ENCODE data around the gene MAP3K12. TPM values are rescaled to one million over a fixed set of nuclear protein-coding genes. Genes with fewer than 3 reads are reported as not detected.

The MAP3K12 gene
- total RNA-seq, 4 donors from 2014 or later = 12.6 to 20.1 (median 18.9) TPM

DNA sequence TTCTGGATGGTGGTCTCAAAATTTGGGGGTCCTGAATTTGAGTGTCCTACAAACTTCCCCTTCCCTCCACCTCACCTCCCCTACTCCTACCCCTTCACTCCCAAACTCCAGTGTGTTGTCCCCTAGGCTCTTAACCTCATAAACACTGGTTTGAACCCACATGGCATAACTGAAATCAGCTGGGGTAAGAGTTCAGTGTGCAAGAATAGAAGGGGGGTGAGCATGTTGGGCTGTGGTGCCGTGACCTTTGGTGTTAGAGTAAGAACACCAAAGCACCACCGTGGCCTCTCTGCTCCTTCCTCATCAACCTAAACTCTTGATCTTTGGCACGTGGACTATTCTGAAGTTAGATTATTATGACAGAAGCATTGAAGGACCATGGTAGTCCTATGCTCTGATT, 36.3 kb downstream of the MAP3K12 start:
- Histone ChIP-seq H3K27me3 (no peaks in the 10 kb centered on the region), H3K27ac (replicated peaks in 1 of 4) (peak overlapping the region in 1 of 4 donors; percentile 16), H3K4me1 (peaks cover 49 to 82% (median 66%) of the 10 kb centered on the region in 4 donors), H3K9me3 (no peaks in the 10 kb centered on the region), H3K4me3 (no peak overlapping the region), H3K36me3 (peaks cover 94 to 100% (median 100%) of the 10 kb centered on the region in 4 donors)
- TF ChIP-seq, protein P1, sequence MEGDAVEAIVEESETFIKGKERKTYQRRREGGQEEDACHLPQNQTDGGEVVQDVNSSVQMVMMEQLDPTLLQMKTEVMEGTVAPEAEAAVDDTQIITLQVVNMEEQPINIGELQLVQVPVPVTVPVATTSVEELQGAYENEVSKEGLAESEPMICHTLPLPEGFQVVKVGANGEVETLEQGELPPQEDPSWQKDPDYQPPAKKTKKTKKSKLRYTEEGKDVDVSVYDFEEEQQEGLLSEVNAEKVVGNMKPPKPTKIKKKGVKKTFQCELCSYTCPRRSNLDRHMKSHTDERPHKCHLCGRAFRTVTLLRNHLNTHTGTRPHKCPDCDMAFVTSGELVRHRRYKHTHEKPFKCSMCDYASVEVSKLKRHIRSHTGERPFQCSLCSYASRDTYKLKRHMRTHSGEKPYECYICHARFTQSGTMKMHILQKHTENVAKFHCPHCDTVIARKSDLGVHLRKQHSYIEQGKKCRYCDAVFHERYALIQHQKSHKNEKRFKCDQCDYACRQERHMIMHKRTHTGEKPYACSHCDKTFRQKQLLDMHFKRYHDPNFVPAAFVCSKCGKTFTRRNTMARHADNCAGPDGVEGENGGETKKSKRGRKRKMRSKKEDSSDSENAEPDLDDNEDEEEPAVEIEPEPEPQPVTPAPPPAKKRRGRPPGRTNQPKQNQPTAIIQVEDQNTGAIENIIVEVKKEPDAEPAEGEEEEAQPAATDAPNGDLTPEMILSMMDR (IDR thresholded peaks at IDR 0.05) = no peak
- TF ChIP-seq POLR2AphosphoS5 (IDR thresholded peaks at IDR 0.05) (no peak), POLR2A (IDR thresholded peaks at IDR 0.05; ENCODE audit: low read depth) (no peak), EP300 (IDR thresholded peaks at IDR 0.05) (no peak)
- WGBS = 75% methylated on average over 3 of the region's 3 CpGs
- DNase-seq (ENCODE audit: extremely low spot score) = no peak
- intact Hi-C loops (cut with DNase I) = no loop called here

DNA sequence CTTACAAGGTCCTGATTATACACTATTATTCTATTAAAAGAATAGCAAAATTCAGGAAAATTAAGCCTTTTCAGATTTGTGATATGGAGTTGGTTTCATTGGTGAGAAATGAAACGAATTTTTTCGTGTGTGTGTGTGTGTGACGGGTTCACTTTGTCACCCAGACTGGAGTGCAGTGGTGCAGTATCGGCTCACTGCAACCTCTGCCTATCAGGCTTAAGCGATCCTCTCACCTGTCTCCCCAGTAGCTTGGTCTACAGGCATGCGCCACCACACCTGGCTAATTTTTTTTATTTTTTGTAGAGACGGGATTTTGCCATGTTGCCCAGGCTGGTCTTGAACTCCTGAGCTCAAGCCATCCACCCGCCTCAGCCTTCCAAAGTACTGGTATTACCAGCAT, 37.7 kb downstream of the MAP3K12 start:
- DNase-seq (ENCODE audit: extremely low spot score) = no peak
- Histone ChIP-seq H3K4me3 (no peak overlapping the region), H3K27ac (replicated peaks in 1 of 4) (peak overlapping the region in 2 of 4 donors; percentile 56 to 59), H3K4me1 (peaks cover 47 to 72% (median 62%) of the 10 kb centered on the region in 4 donors), H3K27me3 (no peaks in the 10 kb centered on the region), H3K9me3 (no peaks in the 10 kb centered on the region), H3K36me3 (peaks cover 94 to 100% (median 100%) of the 10 kb centered on the region in 4 donors)
- TF ChIP-seq, protein P1 (IDR thresholded peaks at IDR 0.05) = no peak
- no peak for TF ChIP-seq POLR2A (IDR thresholded peaks at IDR 0.05; ENCODE audit: low read depth)
- no peak for TF ChIP-seq EP300 (IDR thresholded peaks at IDR 0.05)
- TF ChIP-seq POLR2AphosphoS5 (IDR thresholded peaks at IDR 0.05) = no peak
- intact Hi-C loops (cut with DNase I) = no loop called here
- WGBS = 72% methylated on average over 8 of the region's 8 CpGs

DNA sequence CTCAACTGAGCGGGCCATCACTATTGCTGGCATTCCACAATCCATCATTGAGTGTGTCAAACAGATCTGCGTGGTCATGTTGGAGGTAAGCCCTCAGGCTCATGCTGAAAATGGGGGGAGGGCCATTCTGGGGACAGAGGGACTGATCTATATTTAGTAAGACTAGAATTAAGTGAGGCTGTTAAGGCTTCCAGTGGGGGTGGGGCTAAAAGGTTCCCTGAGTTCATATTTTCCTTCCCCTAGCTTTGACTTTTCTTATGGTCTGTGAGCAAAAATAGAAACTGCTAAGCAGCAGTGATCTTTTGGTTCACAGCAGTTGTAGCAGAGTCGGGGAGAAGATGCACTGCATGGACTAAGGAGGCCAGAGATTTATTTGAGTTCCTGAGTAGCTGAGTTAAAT, 38.2 kb downstream of the MAP3K12 start:
- H3K4me3 ChIP-seq = no peak overlapping the region
- H3K27me3 ChIP-seq = no peaks in the 10 kb centered on the region
- H3K4me1 ChIP-seq = peaks cover 42 to 67% (median 57%) of the 10 kb centered on the region in 4 donors
- no peaks in the 10 kb centered on the region for H3K9me3 ChIP-seq
- TF ChIP-seq POLR2AphosphoS5 (IDR thresholded peaks at IDR 0.05) (no peak), EP300 (IDR thresholded peaks at IDR 0.05) (no peak), POLR2A (IDR thresholded peaks at IDR 0.05; ENCODE audit: low read depth) (no peak)
- TF ChIP-seq, protein P1 (IDR thresholded peaks at IDR 0.05) = no peak
- peak overlapping the region in 3 of 4 donors; percentile 17 to 59 (median 56) for H3K27ac ChIP-seq (replicated peaks in 1 of 4)
- WGBS = 47% methylated on average over 3 of the region's 3 CpGs
- DNase-seq (ENCODE audit: extremely low spot score) = no peak
- intact Hi-C loops (cut with DNase I) = no loop called here
- H3K36me3 ChIP-seq = peaks cover 94 to 100% (median 100%) of the 10 kb centered on the region in 4 donors

DNA sequence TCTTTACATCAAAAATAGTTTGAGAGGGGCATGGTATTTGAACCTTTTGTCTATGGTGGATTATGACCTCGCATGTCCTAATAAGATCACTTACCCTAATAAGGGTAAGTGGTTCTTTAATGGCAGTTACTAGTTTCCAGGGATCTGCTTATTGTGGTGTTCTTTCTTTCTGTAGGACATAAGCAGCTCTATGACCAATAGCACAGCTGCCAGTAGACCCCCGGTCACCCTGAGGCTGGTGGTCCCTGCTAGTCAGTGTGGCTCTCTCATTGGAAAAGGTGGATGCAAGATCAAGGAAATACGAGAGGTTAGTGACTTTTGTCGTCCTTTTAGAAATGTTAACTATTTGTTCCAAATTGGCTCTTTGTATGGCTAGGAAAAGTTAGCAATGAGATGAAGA, 40.2 kb downstream of the MAP3K12 start:
- H3K27ac ChIP-seq (replicated peaks in 1 of 4) = no peak overlapping the region
- no peak overlapping the region for H3K4me3 ChIP-seq
- 61% methylated on average over 4 of the region's 4 CpGs for WGBS
- no peak for DNase-seq (ENCODE audit: extremely low spot score)
- TF ChIP-seq EP300 (IDR thresholded peaks at IDR 0.05) = no peak
- TF ChIP-seq POLR2A (IDR thresholded peaks at IDR 0.05; ENCODE audit: low read depth) = no peak
- TF ChIP-seq, protein P1 (IDR thresholded peaks at IDR 0.05) = no peak
- TF ChIP-seq POLR2AphosphoS5 (IDR thresholded peaks at IDR 0.05) = no peak
- H3K27me3 ChIP-seq = no peaks in the 10 kb centered on the region
- H3K4me1 ChIP-seq = peaks cover 32 to 64% (median 51%) of the 10 kb centered on the region in 4 donors
- H3K9me3 ChIP-seq = no peaks in the 10 kb centered on the region
- intact Hi-C loops (cut with DNase I) = no loop called here
- peaks cover 97 to 100% (median 100%) of the 10 kb centered on the region in 4 donors for H3K36me3 ChIP-seq
